Heart right ventricle (tissue), 16 donors: ENCODE measurements around the gene CXCR5. TPM values are rescaled to one million over a fixed set of nuclear protein-coding genes. Genes with fewer than 3 reads are reported as not detected.

Source experiments
- ATAC-seq, 8 donors: fragments of 200-7000 bp; cut with Tn5 transposase; one replicate each; pipeline ENCODE4 v1.9.1; 2020; ENCODE audit warnings: mild to moderate bottlenecking in 8 of 8, moderate library complexity in 8 of 8, moderate number of reproducible peaks in 1 of 8
- DNase-seq, 2 donors: peaks; one replicate each; pipeline ENCODE4 v3.0.0-alpha.2; 2020
- H3K27ac ChIP-seq, 10 donors: fragments of 200-600 bp; sonication (generic) in 2 of 10; one replicate each; pipeline versions ENCODE4 v1.5.0 to v1.8.0; 2020 to 2022; ENCODE audit warnings: mild to moderate bottlenecking in 3 of 10
- H3K27me3 ChIP-seq, 7 donors: fragments of 200-600 bp; one replicate each; pipeline ENCODE4 v1.8.0; 2021 to 2022; ENCODE audit warnings: mild to moderate bottlenecking in 2 of 7
- H3K36me3 ChIP-seq, 9 donors: fragments of 200-600 bp; sonication (generic) in 1 of 9; one replicate each; pipeline versions ENCODE4 v1.5.0 to v1.8.0; 2020 to 2022; ENCODE audit warnings: mild to moderate bottlenecking in 2 of 9
- H3K4me1 ChIP-seq, 9 donors: fragments of 200-600 bp; sonication (generic) in 1 of 9; one replicate each; pipeline versions ENCODE4 v1.5.0 to v1.8.0; 2020 to 2022; ENCODE audit warnings: mild to moderate bottlenecking in 4 of 9
- H3K4me3 ChIP-seq, 10 donors: fragments of 200-600 bp; sonication (generic) in 2 of 10; one replicate each; pipeline versions ENCODE4 v1.5.0 to v1.8.0; 2020 to 2022; ENCODE audit warnings: mild to moderate bottlenecking in 7 of 10, moderate library complexity in 2 of 10
- H3K9me3 ChIP-seq, 11 donors: fragments of 200-600 bp in 10 of 11; sonication (generic) in 2 of 11; one replicate each; pipeline versions ENCODE4 v1.5.0 to v1.8.0; 2013 to 2022; ENCODE audit warnings: mild to moderate bottlenecking in 2 of 11, control low read depth in 1 of 11, moderate library complexity in 1 of 11
- WGBS, 2 donors: extraction: QIAGEN DNeasy Blood & Tissue Kit; methylation state at CpG; one replicate each; pipeline ENCODE4 v1.1.7; 2013; ENCODE audit warnings: inconsistent platforms in 1 of 2; 5-methylcytosine and 5-hydroxymethylcytosine counted together
- intact Hi-C, 10 donors: fragments of 100-400 bp; cut with DNase I; formaldehyde crosslinking; loops; one replicate each; pipeline versions ENCODE4 v1.11.1 to v1.14.2; 2022
- polyA plus RNA-seq, 2 donors: library from polyadenylated mRNA; stranded (reverse); fragments of 200-250 nt; gene quantifications; one replicate each; pipeline ENCODE4 v1.2.3, GENCODE V29; 2013
- total RNA-seq, 10 donors: library from RNA; stranded (reverse); fragmentation: NEBNext Ultra II Directional in 3 of 10; extraction: Animal tissue kit (Norgen Biotek cat#: 25700) in 3 of 10; gene quantifications; one replicate each; pipeline versions ENCODE4 v1.2.1 to v1.2.4, GENCODE V29; 2021 to 2023
- TF ChIP-seq, protein P1 (sequence below), 9 donors: fragments of 200-600 bp; sonication (generic) in 2 of 9; IDR thresholded peaks; one replicate each; pipeline versions ENCODE4 v1.5.0 to v1.8.0; 2021 to 2022; ENCODE audit warnings: antibody characterized with exemption in 9 of 9, mild to moderate bottlenecking in 5 of 9, moderate library complexity in 1 of 9
- donor health status: Arrhythmogenic right ventricular cardiomyopathy.
- donor health status: ischemic (EF 13 %, LVEDD 7.1; RV severe dilation, severe dysfunction).
- donor health status: healthy with polysubstance abuse.
- donor health status: DM: no; HTN: yes; CAD: no.
- donor health status: DM: no; HTN: no; CAD: no.
- donor health status: ischemic (EF 25% LVEDD 6.9; RV normal size, moderate dysfunction).
- donor health status: ischemic (EF 25% LVEDD 5.7; RV mildly dilated, moderate dysfunction).
- donor health status: healthy.
- donor health status: DM: yes; HTN: yes; CAD: no.
- donor health status: Ischemic cardiomyopathy.
- donor health status: ischemic (EF 35%, LVEDD 5.7; RV mildly dilated, moderate dysfunction).
- donor health status: nonischemic (EF 11% LVEDD 7.7; RV severe dilation, severe dysfunction).
- donor health status: DM: yes; HTN: yes; CAD: no.
- donor health status: PGD.
- donor health status: ischemic (EF 29% LVEDD 5.4; RV normal size, mild dysfunction).
- donor health status: nonischemic (EF 23%, LVEDD 6.1; RV moderate dilation, normal function).

The CXCR5 gene
- total and polyA plus RNA-seq, 12 donors: 0.16 to 0.58 (median 0.22) TPM; not detected in 9

DNA sequence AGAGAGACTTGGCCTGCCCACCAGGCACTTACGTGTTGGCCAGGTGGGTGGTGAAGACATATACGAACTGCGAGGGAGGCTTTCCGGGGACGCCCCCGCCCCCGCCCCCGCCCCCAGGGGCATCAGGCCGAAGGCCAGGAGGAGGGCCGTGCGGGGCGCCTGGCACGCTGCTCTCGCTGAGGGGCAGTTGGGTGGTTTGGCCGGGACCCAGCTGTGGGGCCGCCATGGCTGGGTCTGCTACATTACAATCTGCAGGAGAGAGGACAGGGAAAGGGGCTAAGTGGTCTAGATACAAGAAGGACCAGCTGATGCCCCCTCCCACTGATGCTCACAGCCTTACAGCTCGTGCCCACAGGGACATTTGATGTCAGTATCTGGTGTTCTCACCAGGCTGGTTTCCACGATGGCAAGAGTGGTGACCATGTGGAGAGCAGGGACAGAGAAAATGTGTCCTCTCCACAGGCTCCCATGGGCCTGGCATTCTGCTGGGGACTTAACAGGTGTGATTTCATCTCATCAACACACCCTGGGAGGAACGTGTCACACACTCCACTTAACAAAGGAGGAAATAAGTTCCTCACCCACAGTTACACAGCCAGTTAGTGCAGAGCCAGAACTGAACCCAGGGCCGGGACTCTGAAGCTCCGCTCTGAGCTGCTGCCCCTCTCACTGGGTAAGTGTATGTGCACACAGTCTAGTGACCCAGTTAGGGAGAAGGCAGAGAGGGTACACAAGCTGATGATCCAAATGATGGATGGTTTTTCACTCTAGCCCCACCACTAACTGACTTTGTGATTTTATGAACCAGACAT lies 19.7 kb downstream of the CXCR5 start:
- H3K9me3 ChIP-seq: no peaks in the 10 kb centered on the region
- no peak for DNase-seq
- TF ChIP-seq, protein P1, sequence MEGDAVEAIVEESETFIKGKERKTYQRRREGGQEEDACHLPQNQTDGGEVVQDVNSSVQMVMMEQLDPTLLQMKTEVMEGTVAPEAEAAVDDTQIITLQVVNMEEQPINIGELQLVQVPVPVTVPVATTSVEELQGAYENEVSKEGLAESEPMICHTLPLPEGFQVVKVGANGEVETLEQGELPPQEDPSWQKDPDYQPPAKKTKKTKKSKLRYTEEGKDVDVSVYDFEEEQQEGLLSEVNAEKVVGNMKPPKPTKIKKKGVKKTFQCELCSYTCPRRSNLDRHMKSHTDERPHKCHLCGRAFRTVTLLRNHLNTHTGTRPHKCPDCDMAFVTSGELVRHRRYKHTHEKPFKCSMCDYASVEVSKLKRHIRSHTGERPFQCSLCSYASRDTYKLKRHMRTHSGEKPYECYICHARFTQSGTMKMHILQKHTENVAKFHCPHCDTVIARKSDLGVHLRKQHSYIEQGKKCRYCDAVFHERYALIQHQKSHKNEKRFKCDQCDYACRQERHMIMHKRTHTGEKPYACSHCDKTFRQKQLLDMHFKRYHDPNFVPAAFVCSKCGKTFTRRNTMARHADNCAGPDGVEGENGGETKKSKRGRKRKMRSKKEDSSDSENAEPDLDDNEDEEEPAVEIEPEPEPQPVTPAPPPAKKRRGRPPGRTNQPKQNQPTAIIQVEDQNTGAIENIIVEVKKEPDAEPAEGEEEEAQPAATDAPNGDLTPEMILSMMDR (IDR thresholded peaks at IDR 0.05): no peak
- H3K27me3 ChIP-seq: no peaks in the 10 kb centered on the region
- intact Hi-C loops: loop anchor here in 2 of 10 donors (5.0 to 10.0 kb wide), 2 partner anchors 34 to 51 kb away; partner anchors contain the start of gene UPK2 (in 1 of the 2)
- ATAC-seq: no peak
- H3K27ac ChIP-seq: no peak overlapping the region
- H3K36me3 ChIP-seq: peaks cover 5 to 99% (median 53%) of the 10 kb centered on the region in 9 donors
- H3K4me3 ChIP-seq: no peak overlapping the region
- peaks cover 2 to 34% (median 17%) of the 10 kb centered on the region in 9 donors for H3K4me1 ChIP-seq
- 73 to 76% methylated on average over 21 of the region's 21 CpGs for WGBS, 2 donors

- no peak overlapping the region for H3K4me3 ChIP-seq
Observed at GRCh38 chr11:118907051-118908042, 23.7 kb downstream of the CXCR5 start.

DNA sequence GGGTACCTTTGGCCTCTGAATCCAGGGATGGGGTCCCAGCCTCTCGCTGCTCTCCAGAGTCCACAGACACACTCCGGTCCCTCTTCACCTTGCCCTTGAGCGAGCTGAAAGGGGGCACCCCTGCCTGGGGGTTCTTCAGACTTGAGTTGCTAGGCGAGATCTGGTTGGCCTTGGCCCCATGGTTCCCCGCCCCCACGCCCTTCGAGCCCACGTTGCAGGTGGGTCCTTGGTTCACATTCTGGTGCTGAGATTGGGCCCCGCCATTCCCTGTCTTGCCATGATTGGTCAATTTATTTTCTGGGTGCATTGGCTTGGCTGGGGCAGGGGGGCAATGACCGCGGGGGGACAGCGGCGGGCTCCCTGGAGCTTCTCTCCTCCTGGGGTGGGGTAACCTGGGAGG lies 24.6 kb downstream of the CXCR5 start:
- TF ChIP-seq, protein P1 (IDR thresholded peaks at IDR 0.05): no peak
- H3K27me3 ChIP-seq: no peaks in the 10 kb centered on the region
- no peak for DNase-seq
- H3K4me3 ChIP-seq: no peak overlapping the region
- H3K27ac ChIP-seq: peak overlapping the region in 9 of 10 donors; percentile 36 to 98 (median 95)
- ATAC-seq: no peak
- H3K4me1 ChIP-seq: peaks cover 43 to 76% (median 66%) of the 10 kb centered on the region in 9 donors
- peaks cover 0 to 52% (median 17%) of the 10 kb centered on the region in 9 donors for H3K36me3 ChIP-seq
- 77 to 83% methylated on average over 13 of the region's 13 CpGs for WGBS, 2 donors
- no peaks in the 10 kb centered on the region for H3K9me3 ChIP-seq
- intact Hi-C loops: loop anchor here in 4 of 10 donors (2.0 to 10.0 kb wide), 6 partner anchors 17 to 116 kb away; partner anchors contain the start of genes UPK2 (in 3 of the 4), BCL9L (in 2 of the 4) and DDX6 (in 1 of the 4)

More at GRCh38 chr11:118907051-118908042, 23.7 kb downstream of the CXCR5 start:
- WGBS, 2 donors: 38 to 49% methylated on average over 24 of the region's 24 CpGs
- H3K9me3 ChIP-seq: no peaks in the 10 kb centered on the region
- DNase-seq (peak; percentile 81 to 89), ATAC-seq (peak; percentile 34 to 70 (median 57))
- TF ChIP-seq, protein P1 (IDR thresholded peaks at IDR 0.05): peak; percentile 73 to 96 (median 93)
- intact Hi-C loops: loop anchor here in 9 of 10 donors (1.0 to 10.0 kb wide), 12 partner anchors 17 to 115 kb away; partner anchors contain the start of genes UPK2 (in 7 of the 9), BCL9L (in 2 of the 9) and DDX6 (in 1 of the 9)
- peaks cover 33 to 67% (median 57%) of the 10 kb centered on the region in 9 donors for H3K4me1 ChIP-seq
- peak overlapping the region in 9 of 10 donors; percentile 20 to 98 (median 95) for H3K27ac ChIP-seq
- H3K36me3 ChIP-seq: peaks cover 0 to 61% (median 26%) of the 10 kb centered on the region in 9 donors
- H3K27me3 ChIP-seq: no peaks in the 10 kb centered on the region
